Amniotic epithelial cell (primary cell): ENCODE results near the gene ZBTB12.

Source experiments
- DNase-seq: peaks from one replicate; pipeline ENCODE4 v3.0.0-alpha.2; 2010; ENCODE audit warnings: low read depth

Gene ZBTB12

DNA sequence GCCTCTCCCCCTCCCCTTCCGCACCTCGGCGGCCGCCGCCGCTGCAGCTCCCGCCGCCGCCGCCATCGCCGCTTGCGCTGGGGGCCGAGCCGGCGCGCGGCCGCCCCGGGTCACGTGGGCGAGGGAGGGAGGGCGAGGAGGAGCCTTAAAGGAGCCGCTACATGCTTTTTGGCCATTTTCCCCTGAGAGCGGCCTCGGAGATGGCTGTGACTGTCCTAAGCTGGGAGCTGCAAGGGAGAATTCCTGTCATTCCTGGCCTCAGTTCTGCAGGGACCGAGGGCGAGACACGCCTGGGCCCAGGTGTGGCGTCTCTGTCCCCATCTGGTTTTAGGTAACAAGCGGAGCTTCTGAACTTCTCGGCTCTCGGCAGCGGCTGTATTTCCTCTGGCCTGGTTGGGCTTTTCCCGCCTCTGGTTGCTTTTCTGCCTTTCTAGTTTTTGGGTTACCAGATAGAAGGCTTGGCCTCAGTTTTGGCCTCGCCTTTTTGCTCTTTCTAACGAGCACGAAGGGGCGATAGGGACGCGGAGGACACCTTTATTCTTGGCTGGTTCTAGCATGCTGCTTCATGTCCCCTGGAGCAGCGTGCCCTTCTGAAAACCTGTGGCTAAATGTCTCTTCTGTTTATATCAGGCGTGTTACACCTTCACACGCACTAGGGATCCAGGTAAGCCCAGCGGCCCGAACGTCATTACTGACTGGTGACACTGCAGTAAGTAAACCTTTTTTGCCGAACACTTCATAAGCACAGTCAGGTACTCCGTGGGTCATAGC lies 4.1 kb downstream of the ZBTB12 start, which contains the start of gene EHMT2:
EHMT2 (minus strand) TSS at position 87 of the 771 bp plus-strand sequence; CDS start at position 66, 21 bp downstream.
- peak; percentile 64 for DNase-seq

DNA sequence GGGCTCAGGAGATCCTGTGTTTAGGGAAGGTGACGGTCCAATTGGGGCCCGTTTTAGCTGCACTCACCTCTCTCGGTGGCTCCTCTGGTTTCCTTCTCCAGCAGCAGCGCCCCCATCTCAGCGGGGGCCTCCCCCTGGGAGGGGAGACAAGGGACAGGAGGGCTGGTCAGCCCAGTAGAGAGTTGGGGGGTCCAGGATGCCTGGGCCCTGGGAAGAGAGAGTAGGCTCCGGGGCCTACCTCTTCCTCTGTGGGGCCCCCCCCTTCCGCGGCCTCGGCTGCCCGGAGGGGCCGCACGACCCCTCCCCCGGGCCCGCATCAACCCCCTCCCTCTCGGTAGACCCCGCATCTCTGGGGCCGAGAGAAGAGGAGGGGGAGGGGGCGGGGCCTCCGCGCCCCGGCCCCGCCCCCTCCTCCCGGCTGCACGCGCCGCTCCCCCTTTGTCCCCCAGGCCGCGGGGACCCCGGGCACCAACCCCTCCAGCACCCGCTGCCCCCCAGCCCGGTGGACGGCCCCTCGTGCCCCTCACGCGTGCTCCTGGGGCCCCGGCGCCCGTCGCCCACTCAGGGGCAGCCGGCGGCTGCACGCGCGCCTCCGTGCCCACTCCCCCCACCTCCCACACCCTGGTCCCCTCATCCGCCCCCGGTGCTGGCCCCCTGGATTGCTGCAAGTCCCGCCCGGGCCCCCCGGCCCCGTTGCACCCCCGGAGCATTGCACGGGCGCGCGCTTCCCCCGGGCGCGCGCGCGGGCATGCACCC lies 4.9 kb downstream of the ZBTB12 start:
- no peak for DNase-seq

DNA sequence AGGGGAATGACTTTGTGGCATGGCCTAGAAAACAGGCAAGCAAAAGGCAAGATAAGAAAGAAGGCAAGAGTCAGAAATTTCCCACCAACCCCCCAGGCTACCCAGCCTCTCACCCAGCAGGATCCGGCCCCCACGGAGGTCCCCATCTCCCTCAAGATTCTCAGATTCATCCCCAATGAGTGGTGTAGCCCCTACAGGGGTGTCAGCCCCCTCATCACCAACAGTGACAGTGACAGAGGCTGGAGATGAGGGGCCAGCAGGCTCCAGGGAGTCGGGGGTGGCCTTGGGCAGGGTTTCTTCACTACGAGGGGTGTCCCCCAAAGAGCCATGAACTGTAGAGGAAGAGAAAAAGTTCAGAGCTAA lies 5.4 kb downstream of the ZBTB12 start:
- no peak for DNase-seq

DNA sequence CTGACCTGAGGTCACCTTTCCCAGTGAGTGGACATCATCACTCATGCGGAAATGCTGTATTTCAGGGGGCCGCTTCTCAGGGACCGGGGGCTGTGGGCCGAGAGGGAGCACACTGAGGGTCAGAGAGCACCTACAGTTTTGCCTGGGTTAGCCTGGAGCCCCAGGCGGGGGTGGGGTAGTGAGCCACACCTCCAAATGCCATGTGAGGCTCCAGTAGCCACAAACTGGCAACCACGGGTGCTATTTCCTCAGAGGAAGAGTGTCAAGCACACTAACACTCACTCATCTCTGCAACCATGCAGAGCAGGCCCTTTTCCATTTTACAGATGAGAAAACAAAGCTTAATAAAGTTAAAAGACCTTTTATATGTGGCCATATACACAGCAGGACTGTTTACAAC lies 9.1 kb downstream of the ZBTB12 start:
- no peak for DNase-seq

DNA sequence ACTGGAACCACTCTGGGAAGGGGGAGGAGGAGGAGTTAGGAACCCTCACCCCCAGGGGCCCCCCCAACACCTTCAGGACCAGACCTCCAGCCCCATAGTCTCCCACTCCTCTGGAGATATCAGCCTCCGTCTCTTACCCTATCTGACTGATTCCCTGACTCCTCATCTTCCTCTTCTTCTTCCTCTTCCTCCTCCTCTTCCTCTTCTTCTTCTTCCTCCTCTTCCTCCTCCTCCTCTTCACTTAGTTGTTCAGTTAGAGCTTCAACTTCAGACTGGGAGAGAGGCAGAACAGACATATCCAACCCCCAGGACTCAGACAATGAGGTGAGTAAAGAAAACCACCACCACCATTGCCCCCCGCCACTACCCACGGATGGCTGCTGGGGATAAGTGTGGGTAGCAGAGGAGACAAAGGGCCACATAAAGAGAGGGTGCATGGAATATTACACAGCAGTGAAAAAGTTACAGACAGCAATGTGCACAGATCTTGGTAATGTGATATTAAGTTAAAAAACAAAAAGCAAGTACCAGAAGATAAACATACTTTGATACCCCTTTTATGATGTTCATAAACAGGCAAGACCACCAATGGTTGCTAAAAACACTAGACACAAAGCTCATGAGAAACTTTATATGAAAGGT lies 12.4 kb downstream of the ZBTB12 start:
- DNase-seq, result no peak

DNA sequence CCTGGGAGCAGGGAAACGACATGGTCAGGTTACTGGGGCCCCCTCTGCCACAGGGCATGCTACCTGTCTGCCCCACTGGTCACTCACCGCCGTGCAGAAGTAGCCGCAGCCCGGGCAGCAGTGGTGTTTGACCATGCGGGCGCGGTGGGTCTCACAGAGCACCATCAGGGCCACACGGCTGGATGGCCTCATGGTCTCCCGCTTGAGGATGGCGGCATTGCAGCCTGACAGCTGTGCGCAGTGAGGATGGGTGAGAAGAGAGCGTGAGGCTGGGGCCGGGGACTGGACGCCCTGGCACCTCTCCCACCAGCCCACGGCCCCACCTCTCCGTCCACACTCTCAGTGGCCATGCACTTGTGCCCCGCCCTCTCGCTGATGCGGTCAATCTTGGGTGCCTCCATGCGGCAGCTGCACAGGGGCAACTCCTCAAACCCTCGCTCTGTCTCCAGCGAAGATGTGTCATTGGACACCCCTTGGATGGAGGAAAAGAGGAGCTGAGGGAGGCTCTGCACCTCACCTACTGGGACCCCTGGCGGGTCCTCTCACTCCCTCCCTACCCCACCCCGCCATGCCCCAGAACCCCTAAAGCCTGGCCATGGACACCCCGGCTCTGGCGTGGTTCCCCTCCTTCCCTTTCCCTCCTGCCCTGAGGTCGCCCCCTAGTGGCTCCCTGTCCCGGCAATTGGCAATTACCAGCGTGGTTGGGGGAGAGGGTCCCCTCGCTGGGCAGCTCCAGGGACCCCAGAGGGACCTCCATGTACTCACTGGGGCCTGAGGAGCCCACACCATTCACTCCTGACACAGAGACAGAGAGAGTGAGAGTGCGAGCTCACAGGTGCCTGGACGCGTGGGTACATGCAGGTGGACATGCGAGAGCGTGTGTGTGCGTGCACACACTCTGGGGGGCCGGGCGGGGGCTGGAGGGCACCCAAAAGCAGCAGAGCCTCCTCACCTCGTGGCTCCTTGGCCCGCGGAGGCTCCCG lies 13.3 kb downstream of the ZBTB12 start:
- DNase-seq, result no peak

DNA sequence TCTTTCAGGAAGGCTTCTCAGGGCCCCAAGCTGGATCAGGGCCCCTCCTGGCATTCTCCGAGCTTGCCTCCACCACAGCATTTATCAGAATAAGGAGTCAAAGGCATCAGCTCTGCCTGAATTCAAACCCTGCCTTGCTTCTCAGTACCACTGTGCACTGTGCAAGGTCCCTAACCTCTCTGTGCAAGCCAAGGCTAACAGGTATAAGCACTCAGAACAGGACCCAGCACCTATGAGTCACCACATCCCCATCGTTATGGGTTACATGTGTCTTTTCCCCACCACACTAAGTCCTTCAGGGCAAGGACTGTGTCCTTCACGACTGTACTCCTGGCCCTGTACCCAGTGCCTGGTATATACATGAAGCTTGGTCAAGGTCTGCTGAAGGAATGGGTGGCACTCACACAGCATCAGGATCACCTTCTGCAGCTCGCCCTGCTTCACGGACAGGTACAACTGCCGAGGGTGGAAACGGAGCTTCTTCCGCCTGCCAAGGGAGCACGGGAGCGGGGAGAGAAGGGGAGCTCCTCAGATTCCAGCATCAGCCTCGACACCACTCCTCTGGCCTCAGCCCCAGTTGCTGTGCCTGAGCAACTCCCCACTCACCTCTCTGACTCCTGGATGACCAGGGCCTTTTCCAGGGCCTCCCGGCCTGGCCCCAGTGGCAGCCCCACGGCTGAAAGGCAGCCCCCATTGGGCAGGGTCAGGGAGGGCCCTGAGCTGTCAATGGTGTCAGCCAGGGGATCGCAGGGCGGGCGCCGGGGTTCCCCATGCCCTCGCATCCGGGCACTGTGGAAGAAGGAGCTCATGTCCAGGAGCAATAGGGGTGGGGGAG lies 14.5 kb downstream of the ZBTB12 start:
- no peak for DNase-seq

DNA sequence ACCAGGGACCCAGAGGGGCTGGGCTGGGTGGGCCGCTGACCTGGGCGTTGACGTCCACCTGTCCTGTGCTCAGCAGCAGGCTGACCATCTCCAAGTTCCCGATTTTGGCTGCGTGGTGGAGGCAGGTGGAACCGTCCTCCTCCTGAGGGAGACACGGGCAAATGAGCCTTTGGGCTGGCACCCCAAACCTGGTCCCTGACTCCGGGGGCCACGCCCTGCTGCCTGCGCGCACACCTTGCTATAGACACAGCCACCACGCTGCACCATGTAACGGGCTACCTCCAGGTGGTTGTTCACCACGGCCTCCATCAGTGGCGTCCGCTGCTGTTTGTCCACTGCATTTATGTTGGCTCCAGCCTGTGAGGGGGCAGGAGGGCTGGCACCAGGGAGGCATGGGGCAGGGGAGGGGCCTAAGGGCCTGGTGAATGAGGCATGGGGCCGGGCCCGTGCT lies 15.3 kb downstream of the ZBTB12 start:
- DNase-seq, result no peak

DNA sequence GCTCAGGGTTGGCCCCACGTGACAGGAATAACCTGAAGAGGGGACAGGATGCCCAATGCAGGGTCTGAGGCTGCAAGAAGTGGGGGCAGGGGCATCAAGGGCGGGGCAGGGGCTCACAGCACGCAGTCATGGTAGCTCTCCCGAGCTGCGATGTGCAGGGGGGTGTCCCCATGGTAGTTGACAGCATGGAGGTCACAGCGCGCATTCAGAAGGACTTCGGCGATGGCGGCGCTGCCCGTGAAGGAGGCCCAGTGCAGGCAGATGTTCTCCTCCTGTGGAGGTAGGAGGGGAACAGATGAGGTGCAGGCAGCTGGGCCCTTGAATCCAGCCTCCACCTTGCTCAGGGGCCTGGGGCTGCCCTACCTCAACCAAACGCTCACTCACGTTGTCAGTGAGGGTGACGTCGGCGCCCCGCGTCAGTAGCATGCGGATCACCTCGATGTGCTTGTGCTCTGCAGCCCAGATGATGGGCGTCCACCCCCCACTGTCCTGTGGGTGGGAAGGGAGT lies 17.3 kb downstream of the ZBTB12 start:
- DNase-seq, result no peak

DNA sequence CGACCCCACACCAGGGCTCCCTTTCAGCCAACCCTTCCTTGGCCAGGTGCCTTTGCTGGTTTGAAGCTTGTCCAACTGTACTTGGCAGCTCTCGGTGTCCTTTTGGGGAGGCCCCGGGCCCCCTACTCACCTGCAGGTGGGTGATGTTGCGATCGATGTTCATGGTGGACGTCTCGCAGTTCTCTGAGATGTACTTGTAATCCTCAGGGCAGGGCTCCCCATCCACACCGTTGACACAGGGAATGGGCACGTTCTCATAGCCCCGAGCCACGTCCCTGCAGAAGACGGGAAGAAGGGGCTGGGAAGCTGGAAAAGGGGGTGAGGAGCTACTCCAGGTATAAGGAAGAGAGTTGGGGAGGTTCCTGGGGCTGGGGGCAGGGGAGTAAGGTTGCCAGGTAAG lies 18.2 kb downstream of the ZBTB12 start:
- DNase-seq, result no peak

DNA sequence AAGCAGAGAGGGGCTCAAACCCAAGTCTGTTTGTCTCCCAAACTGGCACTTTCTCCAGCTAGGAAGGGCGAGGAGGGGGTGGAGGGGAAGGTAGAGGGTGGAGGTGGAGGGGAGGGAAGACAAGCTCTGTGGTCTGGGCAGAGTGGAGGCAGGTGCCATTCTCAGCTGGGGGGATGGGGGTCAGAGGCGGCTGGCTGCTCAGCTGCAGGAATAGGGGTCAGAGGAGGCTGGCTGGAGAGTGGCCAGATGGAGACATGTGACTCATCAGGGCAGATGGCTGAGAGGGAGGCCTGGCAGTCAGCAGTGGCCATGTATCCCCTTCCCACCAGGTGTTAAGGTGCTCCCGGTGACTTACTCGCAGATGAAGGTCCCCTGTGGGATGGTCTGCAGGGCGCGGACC lies 19.5 kb downstream of the ZBTB12 start:
- DNase-seq, result peak; percentile 40

DNA sequence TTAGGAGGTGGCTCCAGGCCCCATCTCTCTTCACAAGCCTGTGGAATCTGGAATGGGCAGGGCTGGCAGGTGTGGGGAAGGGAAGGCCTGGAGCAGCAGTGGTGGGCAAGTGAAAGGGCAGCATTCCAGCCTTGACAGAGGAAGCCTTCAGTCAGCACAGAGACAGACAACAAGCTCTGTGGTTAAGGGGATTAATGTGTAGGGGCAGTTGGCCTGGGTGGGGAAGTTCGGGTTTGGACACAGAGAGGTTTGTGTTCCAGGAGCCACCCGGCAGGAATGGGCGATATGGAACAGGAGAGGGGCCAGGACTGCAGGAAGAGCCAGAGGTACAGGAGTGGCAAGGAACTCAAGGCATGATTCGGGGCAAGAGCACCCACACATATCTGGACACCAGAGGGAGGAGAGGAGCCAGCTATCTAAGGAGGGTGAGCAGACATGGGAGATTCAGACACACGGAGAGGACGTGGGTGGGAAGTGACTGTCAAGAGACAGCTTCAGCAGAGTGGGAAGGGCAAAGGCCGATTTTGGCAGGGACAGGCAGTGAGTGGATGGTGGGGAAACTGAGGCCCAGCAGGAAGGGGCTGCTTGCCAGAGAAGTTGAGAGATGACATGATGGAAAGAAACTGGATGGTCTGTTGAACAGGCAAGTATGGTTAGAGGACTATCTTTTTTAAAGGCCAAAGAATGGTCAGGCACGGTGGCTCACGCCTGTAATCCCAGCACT lies 20.6 kb downstream of the ZBTB12 start:
- no peak for DNase-seq

DNA sequence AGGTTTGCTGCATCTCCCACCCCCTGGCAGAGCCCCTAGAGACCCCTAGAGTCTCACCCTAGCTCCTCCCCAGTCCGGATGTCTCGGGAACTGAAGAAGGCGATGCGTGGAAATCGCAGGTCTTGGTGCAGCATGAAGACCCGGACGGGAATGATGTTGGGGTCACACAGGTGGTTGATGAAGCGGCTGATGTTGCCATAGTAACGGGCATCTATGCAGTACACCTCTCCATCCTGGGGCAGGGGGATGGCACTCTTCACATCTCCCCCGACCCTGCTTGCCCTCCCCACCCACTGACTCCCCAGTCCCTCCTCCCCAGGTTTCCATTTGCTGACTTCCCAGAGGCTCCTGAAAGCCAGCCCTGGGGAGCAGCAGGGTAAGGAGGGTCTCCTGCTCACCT lies 21.3 kb downstream of the ZBTB12 start:
- no peak for DNase-seq

DNA sequence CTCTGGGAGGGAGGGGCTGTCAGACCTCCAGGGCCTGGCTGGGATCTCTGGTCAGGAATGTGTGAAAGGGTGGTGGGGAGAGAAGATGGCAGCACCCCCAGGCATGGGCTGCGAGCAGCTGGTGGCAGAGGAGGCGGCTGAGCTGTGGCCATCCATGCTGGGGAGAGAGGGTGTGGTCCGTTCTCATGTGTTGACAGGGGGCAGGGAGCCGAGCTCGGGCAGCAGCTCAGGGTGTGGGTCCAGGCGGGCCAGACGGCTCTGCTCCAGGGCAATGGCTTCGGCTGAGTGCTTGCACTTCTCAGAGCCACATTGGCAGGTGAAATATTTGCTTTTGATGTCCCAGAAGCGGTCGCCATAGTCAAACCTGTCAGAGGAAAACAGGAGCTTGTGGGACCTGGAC lies 22.0 kb downstream of the ZBTB12 start:
- no peak for DNase-seq

DNA sequence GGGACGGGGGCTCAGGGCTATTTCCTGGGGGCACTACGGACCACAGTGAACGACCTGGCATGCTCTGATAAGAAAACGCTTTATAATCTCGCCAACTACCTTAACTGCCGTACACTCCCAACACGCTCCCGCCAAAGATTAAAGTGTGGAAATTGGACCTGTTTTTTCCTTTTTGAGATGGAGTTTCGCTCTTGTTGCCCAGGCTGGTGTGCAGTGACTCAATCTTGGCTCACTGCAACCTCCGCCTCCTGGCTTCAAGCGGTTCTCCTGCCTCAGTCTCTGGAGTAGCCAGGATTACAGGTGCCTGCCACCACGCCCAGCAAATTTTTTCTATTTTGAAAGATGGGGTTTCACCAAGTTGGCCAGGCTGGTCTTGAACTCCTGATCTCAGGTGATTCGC lies 22.7 kb downstream of the ZBTB12 start:
- no peak for DNase-seq

DNA sequence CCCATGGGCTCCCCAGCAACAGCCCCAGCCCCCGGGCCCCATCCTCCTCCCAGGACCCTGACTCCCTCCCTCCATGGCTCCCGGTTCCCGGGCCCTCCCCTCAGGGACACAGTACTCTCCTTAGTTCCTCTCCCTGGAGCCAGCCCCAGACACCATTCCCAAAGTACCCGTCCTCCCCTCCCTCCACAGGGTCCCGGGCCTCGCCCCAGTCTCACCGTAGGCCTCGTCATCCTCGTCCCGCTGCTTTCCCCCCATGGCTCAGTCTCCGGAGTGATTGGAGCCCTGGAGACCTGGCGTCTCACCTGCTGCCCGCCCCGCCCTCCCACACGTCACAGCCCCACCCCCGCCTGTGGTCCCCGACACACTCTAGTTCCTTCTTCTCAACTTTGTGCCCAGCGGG lies 23.2 kb downstream of the ZBTB12 start, which contains the start of gene SLC44A4:
SLC44A4 (minus strand) TSS at position 272 of the 400 bp plus-strand sequence; CDS start at position 255, 17 bp downstream.
- DNase-seq, result no peak

DNA sequence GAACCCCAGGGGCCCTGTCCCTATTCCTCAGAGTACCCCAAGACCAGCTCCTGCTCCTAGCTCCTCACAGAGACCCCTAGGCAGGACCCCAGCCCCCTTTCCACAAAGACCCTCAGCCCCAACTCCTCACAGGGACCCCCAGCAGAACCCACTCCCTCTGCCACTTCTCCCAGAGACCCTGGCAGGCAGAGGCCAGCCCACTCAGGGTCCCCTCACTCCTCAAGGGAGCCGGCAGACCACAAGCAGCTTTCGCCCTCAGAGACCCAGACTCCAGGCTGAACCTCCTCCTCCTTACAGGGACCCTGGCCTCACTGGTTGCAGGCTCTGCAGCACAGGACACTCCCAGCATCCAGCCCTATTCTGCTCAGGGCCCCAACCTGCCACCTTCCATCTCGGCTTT lies 23.7 kb downstream of the ZBTB12 start:
- no peak for DNase-seq

DNA sequence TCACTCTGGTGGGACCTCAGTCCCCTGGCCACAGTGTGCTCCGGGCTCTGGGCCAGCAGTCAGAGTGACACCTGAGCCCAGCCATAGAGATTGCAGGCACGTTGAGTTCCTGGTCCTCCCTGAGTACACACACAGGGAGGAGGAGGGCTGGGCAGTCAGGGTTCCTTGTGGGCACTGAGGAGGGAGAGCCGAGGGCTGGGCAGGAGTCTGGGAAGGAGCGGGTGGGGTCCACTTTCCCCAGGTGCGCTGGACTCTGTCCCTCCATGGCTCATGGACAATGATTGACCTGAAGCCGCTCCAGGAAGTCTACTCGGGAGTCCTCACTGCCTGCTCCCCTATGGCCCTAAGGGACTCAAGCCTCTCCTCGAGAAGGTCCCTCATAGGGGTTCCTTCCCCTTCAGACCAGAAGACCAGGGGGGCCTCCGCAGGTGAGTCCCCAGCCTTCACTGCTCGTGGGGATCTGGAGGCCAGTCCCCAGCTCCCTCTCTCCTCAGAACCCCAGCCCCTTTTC lies 24.2 kb downstream of the ZBTB12 start:
- DNase-seq, result no peak

DNA sequence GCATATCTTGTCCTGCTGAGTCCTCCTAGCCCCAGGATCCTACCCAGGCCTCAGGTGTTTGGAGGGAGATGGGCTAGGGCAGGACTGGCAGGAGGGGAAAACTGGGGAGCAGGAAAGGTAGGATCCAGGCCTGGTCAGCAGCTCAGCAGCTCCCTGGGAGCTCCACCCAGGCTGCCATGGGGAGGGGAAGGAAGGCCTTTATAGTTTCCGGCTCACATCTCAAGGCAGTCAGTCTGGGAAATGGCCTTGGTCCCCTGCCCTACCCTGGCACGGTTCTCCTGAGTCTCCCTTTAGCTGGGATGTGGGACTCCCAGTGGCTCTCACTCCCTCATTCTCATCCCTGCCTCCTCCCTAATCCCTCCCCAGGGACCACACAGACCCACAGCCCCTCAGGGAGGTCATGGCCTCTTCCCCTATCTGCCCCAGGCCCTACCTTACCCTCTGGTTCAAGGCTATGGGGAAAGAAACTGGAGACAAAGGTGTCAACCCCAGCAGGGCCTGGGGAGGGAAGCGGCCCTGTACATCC lies 24.7 kb downstream of the ZBTB12 start:
- no peak for DNase-seq
